ENCODE data around the gene IL10RA. TPM values are rescaled to one million over a fixed set of nuclear protein-coding genes. Genes with fewer than 3 reads are reported as not detected.

Gene IL10RA
- total and polyA plus RNA-seq, 9 of the 15 experiments (the other 6 are each of a cell fraction or from before 2014, with no cell fraction given) = 0.17 to 17.3 (median 2.9) TPM

DNA sequence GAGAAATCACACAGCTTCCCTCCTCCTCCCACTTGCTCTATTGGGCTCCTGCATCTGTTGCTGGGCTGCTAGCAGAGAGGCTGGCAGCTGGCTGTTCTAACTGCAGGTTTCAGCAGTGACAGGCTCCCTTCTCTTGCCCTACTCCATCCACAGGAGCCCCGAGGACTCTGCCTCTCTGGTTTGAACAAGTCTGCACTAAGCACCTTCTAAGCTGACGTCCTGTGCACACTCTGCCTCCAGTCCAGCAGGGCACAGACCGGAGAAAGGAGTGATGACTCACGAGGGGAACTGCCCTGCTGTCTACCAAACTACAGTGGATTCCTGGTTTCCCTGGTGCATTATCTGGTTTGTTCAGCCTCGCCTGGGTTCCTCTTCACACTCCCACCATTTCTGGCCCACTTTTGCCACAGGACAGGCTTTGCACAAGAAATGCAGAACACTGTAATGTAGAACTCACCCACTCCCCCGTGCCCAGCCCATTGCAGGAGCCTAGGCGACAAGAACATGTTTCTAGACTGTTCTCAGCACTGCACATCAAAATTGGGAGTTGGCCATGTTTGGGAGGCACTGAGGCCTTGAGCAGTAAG, 26.0 kb downstream of the IL10RA start (continued):
- TF ChIP-seq HDGF (IDR thresholded peaks at IDR 0.05) (no peak), ZKSCAN3 (CRISPR knock-in tag; IDR thresholded peaks at IDR 0.05) (no peak), NFE2L1 (tag; IDR thresholded peaks at IDR 0.05; ENCODE audit: borderline replicate concordance, low read depth) (no peak), MCM3 (IDR thresholded peaks at IDR 0.05) (no peak), POLR2AphosphoS2 (IDR thresholded peaks at IDR 0.05; ENCODE audit: low read length) (no peak), ZNF561 (CRISPR knock-in tag; conservative IDR thresholded peaks at IDR 0.05) (no peak), ZNF57 (CRISPR knock-in tag; IDR thresholded peaks at IDR 0.05) (no peak), RBM17 (IDR thresholded peaks at IDR 0.05; ENCODE audit: borderline replicate concordance, low read depth, low read length) (no peak), HEY1 (CRISPR knock-in tag; IDR thresholded peaks at IDR 0.05; ENCODE audit: borderline replicate concordance) (no peak), PCBP1 (IDR thresholded peaks at IDR 0.05; ENCODE audit: low read depth, low read length, poor library complexity, severe bottlenecking) (no peak), MEF2D (tag; conservative IDR thresholded peaks at IDR 0.05; ENCODE audit: low read depth) (no peak), ESRRB (CRISPR knock-in tag; IDR thresholded peaks at IDR 0.05; ENCODE audit: borderline replicate concordance) (no peak)
- TF ChIP-seq, protein P1, sequence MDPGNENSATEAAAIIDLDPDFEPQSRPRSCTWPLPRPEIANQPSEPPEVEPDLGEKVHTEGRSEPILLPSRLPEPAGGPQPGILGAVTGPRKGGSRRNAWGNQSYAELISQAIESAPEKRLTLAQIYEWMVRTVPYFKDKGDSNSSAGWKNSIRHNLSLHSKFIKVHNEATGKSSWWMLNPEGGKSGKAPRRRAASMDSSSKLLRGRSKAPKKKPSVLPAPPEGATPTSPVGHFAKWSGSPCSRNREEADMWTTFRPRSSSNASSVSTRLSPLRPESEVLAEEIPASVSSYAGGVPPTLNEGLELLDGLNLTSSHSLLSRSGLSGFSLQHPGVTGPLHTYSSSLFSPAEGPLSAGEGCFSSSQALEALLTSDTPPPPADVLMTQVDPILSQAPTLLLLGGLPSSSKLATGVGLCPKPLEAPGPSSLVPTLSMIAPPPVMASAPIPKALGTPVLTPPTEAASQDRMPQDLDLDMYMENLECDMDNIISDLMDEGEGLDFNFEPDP (CRISPR knock-in tag; IDR thresholded peaks at IDR 0.05) = no peak
- TF ChIP-seq, protein P2, sequence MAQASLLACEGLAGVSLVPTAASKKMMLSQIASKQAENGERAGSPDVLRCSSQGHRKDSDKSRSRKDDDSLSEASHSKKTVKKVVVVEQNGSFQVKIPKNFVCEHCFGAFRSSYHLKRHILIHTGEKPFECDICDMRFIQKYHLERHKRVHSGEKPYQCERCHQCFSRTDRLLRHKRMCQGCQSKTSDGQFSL (CRISPR knock-in tag; IDR thresholded peaks at IDR 0.05) = no peak
- TF ChIP-seq, protein P2 (tag; IDR thresholded peaks at IDR 0.05) = no peak
- TF ChIP-seq, protein P3, sequence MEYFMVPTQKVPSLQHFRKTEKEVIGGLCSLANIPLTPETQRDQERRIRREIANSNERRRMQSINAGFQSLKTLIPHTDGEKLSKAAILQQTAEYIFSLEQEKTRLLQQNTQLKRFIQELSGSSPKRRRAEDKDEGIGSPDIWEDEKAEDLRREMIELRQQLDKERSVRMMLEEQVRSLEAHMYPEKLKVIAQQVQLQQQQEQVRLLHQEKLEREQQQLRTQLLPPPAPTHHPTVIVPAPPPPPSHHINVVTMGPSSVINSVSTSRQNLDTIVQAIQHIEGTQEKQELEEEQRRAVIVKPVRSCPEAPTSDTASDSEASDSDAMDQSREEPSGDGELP (CRISPR knock-in tag; IDR thresholded peaks at IDR 0.05; ENCODE audit: borderline replicate concordance) = no peak; the same call in 1 of the 2 replicates
- TF ChIP-seq, protein P4, sequence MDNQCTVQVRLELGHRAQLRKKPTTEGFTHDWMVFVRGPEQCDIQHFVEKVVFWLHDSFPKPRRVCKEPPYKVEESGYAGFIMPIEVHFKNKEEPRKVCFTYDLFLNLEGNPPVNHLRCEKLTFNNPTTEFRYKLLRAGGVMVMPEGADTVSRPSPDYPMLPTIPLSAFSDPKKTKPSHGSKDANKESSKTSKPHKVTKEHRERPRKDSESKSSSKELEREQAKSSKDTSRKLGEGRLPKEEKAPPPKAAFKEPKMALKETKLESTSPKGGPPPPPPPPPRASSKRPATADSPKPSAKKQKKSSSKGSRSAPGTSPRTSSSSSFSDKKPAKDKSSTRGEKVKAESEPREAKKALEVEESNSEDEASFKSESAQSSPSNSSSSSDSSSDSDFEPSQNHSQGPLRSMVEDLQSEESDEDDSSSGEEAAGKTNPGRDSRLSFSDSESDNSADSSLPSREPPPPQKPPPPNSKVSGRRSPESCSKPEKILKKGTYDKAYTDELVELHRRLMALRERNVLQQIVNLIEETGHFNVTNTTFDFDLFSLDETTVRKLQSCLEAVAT (IDR thresholded peaks at IDR 0.05) = no peak
- TF ChIP-seq, protein P5, sequence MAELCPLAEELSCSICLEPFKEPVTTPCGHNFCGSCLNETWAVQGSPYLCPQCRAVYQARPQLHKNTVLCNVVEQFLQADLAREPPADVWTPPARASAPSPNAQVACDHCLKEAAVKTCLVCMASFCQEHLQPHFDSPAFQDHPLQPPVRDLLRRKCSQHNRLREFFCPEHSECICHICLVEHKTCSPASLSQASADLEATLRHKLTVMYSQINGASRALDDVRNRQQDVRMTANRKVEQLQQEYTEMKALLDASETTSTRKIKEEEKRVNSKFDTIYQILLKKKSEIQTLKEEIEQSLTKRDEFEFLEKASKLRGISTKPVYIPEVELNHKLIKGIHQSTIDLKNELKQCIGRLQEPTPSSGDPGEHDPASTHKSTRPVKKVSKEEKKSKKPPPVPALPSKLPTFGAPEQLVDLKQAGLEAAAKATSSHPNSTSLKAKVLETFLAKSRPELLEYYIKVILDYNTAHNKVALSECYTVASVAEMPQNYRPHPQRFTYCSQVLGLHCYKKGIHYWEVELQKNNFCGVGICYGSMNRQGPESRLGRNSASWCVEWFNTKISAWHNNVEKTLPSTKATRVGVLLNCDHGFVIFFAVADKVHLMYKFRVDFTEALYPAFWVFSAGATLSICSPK (IDR thresholded peaks at IDR 0.05; ENCODE audit: borderline replicate concordance) = no peak
- TF ChIP-seq, protein P6, sequence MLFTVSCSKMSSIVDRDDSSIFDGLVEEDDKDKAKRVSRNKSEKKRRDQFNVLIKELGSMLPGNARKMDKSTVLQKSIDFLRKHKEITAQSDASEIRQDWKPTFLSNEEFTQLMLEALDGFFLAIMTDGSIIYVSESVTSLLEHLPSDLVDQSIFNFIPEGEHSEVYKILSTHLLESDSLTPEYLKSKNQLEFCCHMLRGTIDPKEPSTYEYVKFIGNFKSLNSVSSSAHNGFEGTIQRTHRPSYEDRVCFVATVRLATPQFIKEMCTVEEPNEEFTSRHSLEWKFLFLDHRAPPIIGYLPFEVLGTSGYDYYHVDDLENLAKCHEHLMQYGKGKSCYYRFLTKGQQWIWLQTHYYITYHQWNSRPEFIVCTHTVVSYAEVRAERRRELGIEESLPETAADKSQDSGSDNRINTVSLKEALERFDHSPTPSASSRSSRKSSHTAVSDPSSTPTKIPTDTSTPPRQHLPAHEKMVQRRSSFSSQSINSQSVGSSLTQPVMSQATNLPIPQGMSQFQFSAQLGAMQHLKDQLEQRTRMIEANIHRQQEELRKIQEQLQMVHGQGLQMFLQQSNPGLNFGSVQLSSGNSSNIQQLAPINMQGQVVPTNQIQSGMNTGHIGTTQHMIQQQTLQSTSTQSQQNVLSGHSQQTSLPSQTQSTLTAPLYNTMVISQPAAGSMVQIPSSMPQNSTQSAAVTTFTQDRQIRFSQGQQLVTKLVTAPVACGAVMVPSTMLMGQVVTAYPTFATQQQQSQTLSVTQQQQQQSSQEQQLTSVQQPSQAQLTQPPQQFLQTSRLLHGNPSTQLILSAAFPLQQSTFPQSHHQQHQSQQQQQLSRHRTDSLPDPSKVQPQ (CRISPR knock-in tag; IDR thresholded peaks at IDR 0.05; ENCODE audit: borderline replicate concordance) = no peak
